Thyroid gland (tissue), 4 donors: ENCODE data around the gene MKNK2.

Experiments used
- CTCF ChIP-seq, 6 experiments: fragments of 200-600 bp in 3 of 6; fragments of 450-650 bp in 3 of 6; sonication (generic) in 3 of 6; IDR thresholded peaks; one replicate each; pipeline ENCODE4 v1.5.1; 2016 to 2019; ENCODE audit warnings: antibody characterized with exemption in 6 of 6, mild to moderate bottlenecking in 2 of 6, inconsistent platforms in 1 of 6, moderate library complexity in 1 of 6
- POLR2A ChIP-seq, 2 donors: fragments of 450-650 bp; IDR thresholded peaks; one replicate each; pipeline ENCODE4 v1.6.1; 2017; ENCODE audit warnings: antibody characterized with exemption in 2 of 2, mild to moderate bottlenecking in 2 of 2, moderate library complexity in 1 of 2

DNA sequence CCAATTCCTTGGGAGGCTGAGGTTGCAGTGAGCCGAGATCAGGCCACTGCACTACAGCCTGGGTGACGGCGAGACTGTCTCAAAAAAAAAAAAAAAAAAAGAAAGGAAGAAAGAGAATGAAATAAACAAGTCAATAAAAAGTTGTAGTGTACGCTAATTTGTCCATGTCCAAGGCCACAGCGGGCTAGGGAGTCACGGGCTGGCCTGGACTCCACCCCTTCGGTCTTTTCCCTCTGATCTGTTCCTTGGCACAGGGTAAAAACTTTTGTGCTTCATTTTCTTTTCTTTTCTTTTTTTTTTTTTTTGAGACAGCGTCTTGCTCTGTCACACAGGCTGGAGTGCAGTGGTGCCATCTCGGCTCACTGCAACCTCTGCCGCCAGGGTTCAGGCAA, 19.4 kb upstream of the MKNK2 start:
- TF ChIP-seq CTCF (IDR thresholded peaks at IDR 0.05), result no peak
- TF ChIP-seq POLR2A (IDR thresholded peaks at IDR 0.05), result no peak
